NOMO-1 treated with DMSO at 0.1 percent for 48 hours (cell line): ENCODE results near the gene CBARP.

Source experiments
- DNase-seq: peaks from one replicate; lab custom pipeline; 2025; ENCODE audit not compliant: unreplicated experiment; lab: John Stamatoyannopoulos, UW

The CBARP gene

DNA sequence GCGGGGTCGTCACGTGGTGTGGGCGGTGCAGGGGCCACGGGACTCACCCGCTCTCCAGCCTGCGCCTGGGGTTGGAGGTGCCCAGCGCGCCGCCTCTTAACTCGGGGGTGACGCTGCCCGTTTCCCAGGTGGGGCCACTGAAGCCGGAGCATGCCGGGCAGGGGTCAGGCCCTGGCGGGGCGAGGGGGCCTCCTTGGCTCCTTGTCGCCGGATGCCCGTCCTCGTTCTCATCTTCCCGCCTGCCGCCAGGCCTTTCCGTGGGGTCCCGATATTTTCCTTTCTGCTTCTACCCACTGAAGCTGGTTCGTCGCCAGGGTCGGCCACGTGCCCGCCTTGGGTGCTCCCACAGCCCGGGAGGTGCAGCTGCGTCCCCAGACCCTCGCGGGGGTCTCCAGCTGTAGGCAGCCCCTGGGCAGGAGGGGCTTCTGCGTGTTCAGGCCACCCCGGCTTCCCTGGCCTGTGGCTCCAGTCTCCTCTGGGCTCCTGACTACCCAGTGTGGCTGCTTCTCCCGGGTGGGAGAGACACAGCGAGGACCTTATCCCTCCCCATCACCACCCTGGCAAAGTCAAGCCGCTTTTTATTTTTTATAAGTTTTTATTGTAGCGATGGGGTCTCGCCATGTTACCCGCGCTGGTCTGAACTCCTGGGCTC is 38.3 kb upstream of the CBARP start:
- DNase-seq, result no peak

DNA sequence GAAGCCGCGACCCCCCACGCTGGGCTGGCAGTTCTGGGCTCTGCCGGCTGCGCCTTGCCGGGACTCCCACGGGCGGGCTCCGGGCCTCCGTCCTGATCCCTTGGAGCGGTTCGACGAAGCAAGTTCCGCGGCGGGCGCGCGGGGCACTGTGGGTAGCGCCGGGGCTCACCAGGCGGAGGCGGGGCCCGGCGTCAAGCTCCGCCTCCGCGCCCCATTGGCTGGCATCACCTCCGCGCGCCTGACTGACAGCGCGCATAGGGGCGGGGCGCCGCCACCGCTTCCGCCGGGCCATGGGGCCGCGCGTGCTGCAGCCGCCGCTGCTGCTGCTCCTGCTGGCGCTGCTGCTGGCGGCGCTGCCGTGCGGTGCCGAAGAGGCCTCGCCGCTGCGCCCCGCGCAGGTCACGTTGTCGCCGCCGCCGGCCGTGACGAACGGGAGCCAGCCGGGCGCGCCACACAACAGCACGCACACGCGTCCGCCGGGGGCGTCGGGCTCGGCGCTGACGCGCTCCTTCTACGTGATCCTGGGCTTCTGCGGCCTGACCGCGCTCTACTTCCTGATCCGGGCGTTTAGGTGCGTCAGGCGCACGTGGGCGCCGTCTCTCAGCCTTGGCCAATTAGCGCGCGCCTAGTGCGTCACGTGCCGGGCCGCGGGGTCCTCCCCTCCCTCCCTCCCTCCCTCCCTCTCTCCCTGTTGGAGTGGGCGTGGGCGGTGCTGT is 37.6 kb upstream of the CBARP start, which contains the start of gene FAM174C:
TSS of gene FAM174C (plus strand) at position 271 of the 716 bp plus-strand sequence. CDS start at position 291, 20 bp downstream.
- peak; percentile 92 for DNase-seq

DNA sequence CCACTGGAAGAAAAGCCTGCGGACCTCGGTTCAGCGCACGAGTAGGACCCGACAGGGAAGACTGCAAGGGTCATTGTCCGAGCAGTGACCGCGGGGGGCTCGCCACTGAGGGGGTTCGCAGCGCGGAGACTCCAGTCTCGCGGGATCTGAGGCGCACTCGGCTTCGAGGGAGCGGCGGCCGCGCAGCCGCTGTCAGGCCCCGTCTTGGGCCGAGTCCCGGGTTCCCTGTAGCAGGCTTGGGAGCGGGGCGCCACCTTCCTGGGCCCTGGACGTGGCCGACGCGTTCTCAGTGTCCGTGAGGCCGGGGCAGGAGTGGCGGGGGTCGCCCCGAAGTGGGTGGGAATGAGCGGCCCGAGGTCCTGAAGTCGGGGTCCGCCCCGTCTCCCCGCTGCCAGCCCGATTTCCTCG is 37.1 kb upstream of the CBARP start:
- no peak for DNase-seq

DNA sequence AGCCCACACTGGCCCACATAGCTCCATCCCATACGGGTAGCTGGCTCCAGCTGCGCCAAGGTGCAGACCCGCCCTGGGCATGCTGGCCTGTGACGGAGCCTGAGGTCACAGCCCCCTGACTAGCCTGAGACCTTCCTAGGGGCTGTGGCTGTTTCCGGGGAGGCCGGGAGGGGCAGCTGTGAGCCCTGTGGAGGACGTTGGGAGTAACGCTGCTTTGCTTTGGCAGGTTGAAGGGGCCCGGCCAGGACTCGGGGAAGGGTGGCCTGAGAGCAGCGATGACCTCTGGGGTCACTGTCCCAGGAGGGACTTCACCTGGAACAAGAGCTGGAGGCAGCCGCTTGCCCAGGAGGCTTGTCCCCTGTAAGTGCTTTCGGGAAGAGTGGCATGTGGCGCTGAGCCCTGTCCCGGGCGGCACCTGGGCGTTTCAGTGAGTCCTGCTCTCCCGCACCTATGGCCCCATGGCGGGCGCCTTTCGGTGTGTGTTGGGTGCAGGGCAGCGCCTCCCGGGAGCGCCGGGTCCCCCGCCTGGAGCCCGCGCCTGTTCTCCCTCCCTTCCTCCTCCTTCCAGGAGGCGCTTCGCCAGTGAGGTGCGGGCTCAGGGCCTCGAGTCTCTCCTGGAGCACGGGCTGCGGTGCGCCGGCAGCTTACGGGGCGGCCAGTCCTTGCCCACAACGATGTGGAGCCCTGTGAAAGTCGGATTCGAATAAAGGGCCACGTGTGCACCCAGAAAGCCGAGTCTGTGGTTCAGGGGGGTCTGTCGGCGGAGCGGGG is 36.5 kb upstream of the CBARP start:
- no peak for DNase-seq

DNA sequence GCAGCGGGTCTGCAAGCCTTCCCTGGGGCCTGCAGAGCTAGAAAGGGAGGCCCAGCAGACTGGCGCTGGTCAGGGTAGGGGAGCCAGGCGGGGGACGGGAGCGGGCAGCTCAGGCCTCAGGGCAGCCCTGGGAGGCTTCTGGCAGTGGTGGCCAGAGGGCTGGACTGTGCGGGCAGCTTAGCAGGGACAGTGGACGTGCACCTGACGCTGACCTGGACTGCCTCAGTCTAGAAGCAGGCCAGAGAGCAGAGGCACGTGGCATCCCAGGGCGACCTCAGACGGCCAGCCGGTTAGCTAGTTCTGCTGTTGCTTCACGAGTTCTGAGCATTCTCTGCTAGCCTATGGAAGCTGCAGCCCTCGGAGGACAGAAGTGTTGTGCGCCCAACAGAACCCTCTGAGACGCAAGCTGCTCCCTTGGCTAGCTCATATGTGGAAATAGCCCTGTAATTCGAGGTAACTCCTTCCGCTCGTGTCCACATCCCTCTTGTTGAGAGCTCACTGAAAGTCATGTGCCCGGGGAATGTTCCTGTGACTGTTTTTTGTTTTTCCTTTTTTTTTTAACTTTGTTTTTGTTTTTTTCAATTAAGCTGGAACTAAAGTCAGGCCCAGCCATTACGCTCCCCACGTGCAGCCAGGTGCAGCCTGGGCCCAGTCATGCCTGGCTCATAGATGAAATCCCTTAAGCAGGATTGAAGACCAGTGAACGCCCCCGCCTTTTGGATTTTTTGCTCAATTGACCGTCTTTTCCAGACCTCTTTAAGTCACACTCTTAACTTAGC is 35.6 kb upstream of the CBARP start:
- no peak for DNase-seq

DNA sequence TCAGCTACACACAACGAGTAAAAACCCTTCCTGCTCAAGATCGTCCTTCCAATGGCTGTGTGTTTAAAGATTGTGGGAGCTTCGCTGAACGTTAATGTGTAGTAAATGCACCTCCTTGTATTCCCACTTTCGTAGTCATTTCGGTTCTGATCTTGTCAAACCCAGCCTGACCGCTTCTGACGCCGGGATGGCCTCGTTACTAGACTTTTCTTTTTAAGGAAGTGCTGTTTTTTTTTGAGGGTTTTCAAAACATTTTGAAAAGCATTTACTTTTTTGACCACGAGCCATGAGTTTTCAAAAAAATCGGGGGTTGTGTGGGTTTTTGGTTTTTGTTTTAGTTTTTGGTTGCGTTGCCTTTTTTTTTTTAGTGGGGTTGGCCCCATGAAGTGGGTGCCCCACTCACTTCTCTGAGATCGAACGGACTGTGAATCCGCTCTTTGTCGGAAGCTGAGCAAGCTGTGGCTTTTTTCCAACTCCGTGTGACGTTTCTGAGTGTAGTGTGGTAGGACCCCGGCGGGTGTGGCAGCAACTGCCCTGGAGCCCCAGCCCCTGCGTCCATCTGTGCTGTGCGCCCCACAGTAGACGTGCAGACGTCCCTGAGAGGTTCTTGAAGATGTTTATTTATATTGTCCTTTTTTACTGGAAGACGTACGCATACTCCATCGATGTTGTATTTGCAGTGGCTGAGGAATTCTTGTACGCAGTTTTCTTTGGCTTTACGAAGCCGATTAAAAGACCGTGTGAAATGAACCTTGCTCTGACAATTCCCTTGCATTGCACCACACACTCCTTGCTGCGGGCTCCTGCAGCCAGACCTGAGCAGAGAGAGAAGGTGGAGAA is 34.8 kb upstream of the CBARP start:
- no peak for DNase-seq

DNA sequence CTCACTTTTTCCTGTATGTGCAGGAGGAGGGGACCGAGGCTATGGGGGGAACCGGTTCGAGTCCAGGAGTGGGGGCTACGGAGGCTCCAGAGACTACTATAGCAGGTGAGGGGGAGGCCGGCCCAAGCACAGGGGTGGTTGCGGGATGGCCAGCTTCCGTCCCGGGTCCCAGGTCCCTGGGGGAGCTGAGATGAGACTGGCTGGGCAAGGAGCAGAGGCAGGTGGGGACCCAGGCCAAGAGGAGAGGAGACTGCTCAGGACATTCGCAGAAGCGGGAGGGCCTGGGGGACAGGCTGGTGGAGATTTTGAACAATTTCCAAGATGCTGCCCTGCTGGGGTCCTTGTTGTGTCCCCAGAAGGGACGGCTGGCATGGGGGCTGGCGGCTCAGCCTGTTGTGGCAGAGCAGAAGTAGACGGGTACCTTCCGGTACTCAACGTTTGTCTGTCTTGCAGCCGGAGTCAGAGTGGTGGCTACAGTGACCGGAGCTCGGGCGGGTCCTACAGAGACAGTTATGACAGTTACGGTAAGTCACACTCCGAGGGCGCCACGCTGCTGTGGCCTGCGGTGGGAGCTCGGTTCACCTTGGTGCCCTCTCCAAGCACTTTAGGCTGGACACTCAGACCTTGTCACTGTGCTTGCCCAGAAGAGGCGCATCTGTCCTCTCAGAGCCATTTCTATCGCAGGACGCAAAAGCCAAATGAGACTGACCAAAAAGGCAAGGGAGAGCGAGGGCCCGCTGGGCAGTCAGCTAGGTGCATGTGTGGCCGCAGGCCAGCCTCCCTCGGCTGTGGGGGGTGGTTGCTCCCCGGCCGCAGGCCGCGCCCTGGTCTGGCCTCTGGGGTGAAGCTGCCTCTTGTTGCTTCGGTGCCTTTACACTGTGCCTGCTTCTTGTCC is 34.0 kb upstream of the CBARP start:
- DNase-seq, result no peak

DNA sequence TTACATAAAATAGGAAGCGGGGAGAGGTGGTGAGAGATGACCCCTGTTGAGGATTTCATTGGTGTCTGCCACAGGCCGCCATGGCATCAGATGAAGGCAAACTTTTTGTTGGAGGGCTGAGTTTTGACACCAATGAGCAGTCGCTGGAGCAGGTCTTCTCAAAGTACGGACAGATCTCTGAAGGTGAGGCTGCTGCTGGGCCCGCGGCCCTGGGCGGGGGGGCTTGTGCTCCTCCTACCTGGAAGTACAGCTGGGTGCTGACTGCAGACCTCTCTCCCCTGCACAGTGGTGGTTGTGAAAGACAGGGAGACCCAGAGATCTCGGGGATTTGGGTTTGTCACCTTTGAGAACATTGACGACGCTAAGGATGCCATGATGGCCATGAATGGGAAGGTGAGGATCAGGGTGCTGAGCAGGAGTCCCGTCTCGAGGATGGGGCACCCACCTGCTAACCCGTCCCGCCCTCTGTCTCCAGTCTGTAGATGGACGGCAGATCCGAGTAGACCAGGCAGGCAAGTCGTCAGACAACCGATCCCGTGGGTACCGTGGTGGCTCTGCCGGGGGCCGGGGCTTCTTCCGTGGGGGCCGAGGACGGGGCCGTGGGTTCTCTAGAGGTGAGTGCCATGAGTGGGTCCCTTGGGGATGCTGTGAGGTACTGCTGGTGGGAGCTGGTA is 33.2 kb upstream of the CBARP start:
- DNase-seq, result no peak

DNA sequence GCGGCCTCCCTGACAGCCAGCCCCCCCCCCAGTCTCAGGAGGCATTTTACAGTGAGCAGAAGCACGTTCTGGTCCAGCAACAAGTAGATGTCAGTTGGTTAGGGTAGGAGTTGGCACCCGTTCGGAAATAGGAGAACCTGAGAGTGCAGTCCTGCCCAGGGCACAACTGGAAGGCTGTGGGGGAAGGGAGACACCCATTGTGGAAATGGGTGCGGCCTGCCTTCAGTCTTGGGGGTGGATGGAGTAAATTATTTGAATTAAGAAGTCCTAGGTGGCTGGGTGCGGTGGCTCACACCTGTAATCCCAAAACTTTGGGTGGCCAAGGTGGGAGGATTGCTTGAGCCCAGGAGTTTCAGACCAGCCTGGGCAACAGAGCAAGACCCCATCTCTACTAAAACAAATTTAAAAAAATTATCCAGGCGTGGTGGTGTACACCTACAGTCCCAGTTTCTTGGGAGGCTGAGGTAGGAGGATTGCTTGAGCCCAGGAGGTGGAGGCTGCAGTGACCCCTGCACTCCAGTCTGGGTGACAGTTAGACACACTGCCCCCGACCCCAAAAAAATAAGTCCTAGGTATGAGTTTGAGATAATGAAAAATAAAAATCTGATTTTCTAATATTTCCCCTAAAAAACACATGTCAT is 32.5 kb upstream of the CBARP start:
- no peak for DNase-seq

DNA sequence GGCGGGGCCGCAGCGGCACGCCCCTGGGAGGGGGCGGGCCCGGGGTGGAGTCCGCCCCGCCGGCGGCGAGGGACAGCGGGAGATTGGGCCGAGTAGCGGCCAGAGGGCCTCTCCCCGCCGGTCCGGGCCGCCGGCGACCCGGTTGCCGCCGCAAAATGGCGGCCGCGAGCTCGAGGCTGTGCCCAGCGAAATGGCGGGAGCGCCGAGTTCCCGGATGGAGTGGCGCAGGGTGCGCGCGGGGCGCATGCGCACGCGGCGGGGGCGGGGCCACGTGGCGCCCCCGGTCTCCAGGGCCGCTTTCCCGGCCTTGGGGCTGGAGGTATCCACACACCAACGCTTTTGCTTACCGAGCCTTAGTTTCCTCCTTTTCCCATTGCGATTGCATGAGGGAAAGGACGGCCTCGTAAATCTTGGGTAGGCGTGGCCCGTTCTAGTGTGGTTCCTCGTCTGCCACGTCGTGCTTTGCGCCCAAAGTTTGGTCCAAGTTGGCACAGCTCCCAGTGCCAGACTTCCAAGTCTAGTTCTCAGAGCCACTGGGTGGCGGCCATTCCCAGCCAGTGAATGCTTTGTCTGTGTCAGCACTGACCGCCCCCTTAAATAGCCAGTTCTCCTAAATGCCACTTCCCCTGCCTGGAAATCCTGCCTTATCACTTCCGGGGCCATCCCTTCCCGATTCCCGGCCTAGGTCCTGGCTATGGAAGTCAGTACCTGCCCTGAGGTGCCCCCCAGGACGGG is 31.8 kb upstream of the CBARP start:
- peak; percentile 68 for DNase-seq

DNA sequence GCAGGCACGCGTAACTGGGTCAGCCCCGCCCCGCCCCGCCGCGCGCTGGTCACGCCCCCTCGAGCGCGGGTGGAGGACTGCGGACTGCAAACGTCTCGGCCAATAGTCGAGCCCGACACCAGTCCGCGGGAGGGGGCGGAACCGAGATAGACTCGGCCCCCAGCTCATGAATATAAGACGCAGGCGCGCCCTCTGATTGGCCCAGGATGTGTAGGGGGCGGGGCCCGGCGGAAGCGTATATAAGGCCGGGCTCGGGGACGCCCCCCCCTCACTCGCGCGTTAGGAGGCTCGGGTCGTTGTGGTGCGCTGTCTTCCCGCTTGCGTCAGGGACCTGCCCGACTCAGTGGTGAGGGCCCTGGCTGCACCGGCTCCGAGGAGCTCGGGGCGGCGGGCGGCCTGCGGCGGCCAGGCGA is 31.3 kb upstream of the CBARP start, which contains the start of gene CIRBP:
TSS of gene CIRBP (plus strand) at position 268 of the 413 bp plus-strand sequence. CDS start 1,602 bp downstream, outside the sequence.
- peak; percentile 97 for DNase-seq

DNA sequence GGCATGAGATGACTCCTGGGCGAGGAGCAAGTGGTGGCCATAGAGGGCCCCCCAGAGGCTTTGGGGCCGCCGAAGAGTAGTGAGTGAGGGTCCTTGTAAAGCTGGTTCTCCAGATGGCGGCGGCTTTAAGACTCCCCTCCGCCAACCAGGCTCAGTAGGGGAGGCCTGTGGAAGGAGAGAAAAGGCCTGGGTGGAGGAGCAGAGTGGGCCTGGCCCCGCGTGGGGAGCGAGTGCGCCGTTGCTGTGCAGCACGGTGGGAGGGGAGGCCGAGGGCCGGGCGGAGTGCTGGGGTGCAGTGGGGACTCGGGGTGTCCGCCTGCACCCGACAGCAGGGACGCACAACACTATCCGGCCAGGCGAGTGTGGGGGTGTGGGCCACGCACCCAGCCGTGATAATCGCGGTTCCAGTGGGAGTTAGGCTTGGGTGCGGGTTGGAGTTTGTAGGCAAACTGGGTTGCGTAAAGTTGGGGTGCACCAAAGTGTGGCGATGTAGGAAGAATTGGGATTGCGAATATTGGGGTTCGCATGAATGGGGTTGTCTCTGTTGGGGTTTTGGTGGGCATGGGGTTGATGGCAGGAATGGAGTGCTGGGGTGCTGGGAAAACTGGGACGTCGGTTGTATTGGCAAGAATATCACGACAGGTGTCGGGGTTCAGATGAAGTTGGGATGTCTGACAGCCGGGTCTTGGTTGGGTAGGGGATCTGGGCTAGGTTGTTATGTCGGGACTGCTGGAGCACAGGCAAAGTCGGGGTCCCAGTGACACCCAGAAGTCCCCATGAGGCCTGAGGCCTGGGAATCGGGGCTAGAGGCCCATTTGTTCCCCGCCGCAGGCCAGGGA is 30.6 kb upstream of the CBARP start:
- DNase-seq, result no peak

DNA sequence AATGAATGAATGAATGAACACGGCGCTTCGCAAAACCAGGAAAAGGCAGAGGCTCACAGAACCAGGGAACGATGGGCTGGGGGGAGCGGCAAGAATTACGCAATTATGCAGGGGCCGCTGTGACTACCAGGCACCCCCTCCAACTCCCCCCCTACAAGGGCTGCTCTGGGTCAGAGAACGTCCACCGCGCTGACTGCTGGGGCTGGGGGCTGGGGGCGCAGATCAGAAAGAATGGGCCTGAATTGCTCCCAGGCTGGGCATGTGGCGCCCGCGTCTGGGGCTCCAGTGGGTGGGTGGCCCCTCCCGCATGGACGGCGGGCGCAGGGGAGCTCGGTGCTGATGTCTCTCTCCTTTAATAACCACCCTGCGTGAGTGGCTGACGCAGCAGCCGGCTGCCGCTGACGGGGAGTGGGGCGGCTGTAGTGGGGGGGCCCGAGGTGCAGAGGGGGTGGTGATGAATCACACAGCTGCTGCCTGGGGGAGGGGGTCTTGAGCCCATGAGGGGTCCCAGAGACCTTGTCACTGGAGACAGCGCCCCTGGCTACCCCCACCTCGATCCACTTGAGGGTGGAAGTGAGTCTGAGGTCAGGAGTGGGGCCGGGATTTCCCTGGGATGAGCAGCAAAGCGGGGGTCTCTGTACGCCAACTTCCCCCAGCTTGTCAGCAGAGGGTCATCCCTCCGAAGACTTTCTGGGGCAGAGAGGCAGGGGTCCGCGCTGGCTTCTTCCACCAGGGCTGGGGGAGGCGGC is 29.8 kb upstream of the CBARP start:
- DNase-seq, result no peak

DNA sequence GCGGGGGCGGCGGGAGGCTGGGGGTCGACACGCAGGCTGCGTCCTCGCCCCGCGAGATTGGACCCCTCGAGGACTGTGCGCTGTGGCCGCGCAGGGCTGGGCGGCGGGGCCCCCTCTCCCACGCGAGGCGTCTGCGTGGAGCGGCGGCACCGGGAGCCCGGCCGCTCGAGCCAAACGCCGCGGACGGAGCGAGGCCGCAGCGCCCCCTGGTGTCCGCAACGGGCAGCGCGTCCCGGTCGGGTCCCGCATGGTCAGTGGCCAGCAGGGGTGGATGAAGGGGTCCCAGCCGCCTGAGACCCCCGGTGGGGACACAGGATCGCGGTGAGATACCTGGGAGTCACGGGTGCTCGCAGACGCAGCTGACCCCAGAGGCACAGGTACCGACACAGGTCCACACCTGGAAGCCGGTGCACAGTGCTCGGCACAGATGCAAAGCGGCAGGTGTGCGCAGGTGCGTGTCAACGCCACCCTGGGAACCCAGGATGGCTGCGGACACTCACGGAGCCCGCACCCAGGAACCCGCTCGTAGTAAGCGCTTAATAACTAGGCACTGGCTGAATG is 29.2 kb upstream of the CBARP start:
- peak; percentile 40 for DNase-seq

DNA sequence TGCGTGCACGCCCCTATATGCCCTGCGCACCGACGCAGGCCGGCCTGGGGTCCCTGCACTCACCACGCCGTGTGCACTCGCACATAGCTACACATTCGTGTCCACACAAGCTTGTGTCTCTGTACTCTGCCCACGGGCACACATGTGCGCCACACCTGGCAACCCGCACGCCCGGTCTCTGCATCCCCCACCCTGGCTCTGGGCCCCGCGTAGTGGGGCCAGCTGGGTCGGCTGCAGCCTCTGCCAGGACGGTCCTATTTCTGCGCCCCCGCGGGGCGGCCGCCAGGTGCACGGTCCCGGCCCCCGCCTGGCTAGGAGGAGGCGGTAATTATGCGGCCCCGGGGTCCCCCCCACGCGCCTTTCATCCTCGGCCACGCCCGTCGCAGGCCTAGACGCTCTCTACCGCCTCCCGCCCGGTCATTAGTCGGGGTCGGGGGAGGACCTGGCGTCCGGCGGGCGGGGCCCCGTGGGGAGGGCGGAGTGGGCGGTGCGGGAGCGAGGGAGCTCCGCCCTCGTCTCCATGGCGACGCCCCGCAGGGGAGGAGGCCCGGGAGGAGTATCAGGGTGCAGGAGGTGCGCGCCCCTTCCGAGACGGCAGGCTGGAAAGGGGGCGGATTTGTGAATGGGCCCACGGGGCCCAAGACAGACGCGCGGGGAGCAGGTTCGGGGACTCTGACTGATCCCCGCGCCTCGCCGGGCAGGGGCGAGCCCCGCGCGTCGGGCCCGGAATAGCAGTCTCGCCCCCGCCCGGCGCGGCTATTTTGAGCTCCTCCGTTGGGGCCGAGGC is 28.5 kb upstream of the CBARP start:
- peak; percentile 81 for DNase-seq
